ENCODE data around the gene TTC28. TPM values are rescaled to one million over a fixed set of nuclear protein-coding genes. Genes with fewer than 3 reads are reported as not detected.

Gene TTC28
- total RNA-seq, 1 donor from 2014 or later = 16.4 TPM

- H3K4me3 ChIP-seq = no peak overlapping the region
- intact Hi-C loops (cut with micrococcal nuclease) = no loop called here
- no peak for TF ChIP-seq CTCF (IDR thresholded peaks at IDR 0.05; ENCODE audit: borderline replicate concordance)
- H3K27ac ChIP-seq (replicated peaks) = no peak overlapping the region
- H3K4me1 ChIP-seq = peaks cover 34% of the 10 kb centered on the region
- H3K36me3 ChIP-seq = no peaks in the 10 kb centered on the region
- no peak for DNase-seq
- H3K9me3 ChIP-seq (replicated peaks) = peaks cover 3% of the 10 kb centered on the region
- no peaks in the 10 kb centered on the region for H3K27me3 ChIP-seq (ENCODE audit: low read depth)
Observed at GRCh38 chr22:28329186-28330073, 350.2 kb downstream of the TTC28 start.

- no peak for DNase-seq
- no peak for TF ChIP-seq CTCF (IDR thresholded peaks at IDR 0.05; ENCODE audit: borderline replicate concordance)
- Histone ChIP-seq H3K4me1 (peaks cover 34% of the 10 kb centered on the region), H3K27ac (replicated peaks) (no peak overlapping the region), H3K9me3 (replicated peaks) (no peaks in the 10 kb centered on the region), H3K36me3 (no peaks in the 10 kb centered on the region), H3K4me3 (no peak overlapping the region), H3K27me3 (ENCODE audit: low read depth) (no peaks in the 10 kb centered on the region)
- intact Hi-C loops (cut with micrococcal nuclease) = no loop called here
Observed at GRCh38 chr22:28328756-28329155, 350.9 kb downstream of the TTC28 start.

- Histone ChIP-seq H3K27me3 (ENCODE audit: low read depth) (no peaks in the 10 kb centered on the region), H3K27ac (replicated peaks) (no peak overlapping the region), H3K9me3 (replicated peaks) (no peaks in the 10 kb centered on the region), H3K4me1 (no peaks in the 10 kb centered on the region), H3K4me3 (no peak overlapping the region), H3K36me3 (no peaks in the 10 kb centered on the region)
- intact Hi-C loops (cut with micrococcal nuclease) = no loop called here
- DNase-seq = no peak
- TF ChIP-seq CTCF (IDR thresholded peaks at IDR 0.05; ENCODE audit: borderline replicate concordance) = no peak
Observed at GRCh38 chr22:28316014-28316413, 363.6 kb downstream of the TTC28 start.

GRCh38 chr22:28314959-28315358 is 364.7 kb downstream of the TTC28 start:
- TF ChIP-seq CTCF (IDR thresholded peaks at IDR 0.05; ENCODE audit: borderline replicate concordance) = no peak
- Histone ChIP-seq H3K4me1 (no peaks in the 10 kb centered on the region), H3K4me3 (no peak overlapping the region), H3K27me3 (ENCODE audit: low read depth) (no peaks in the 10 kb centered on the region), H3K9me3 (replicated peaks) (no peaks in the 10 kb centered on the region), H3K27ac (replicated peaks) (no peak overlapping the region), H3K36me3 (no peaks in the 10 kb centered on the region)
- intact Hi-C loops (cut with micrococcal nuclease) = no loop called here
- no peak for DNase-seq

- Histone ChIP-seq H3K27ac (replicated peaks) (no peak overlapping the region), H3K4me3 (no peak overlapping the region), H3K36me3 (peaks cover 5% of the 10 kb centered on the region), H3K4me1 (peaks cover 11% of the 10 kb centered on the region), H3K27me3 (ENCODE audit: low read depth) (no peaks in the 10 kb centered on the region), H3K9me3 (replicated peaks) (no peaks in the 10 kb centered on the region)
- DNase-seq = no peak
- no peak for TF ChIP-seq CTCF (IDR thresholded peaks at IDR 0.05; ENCODE audit: borderline replicate concordance)
- intact Hi-C loops (cut with micrococcal nuclease) = no loop called here
Observed at GRCh38 chr22:28310299-28310698, 369.3 kb downstream of the TTC28 start.

Measured in left ventricle myocardium inferior (tissue), 1 donor.